HG03095 (cell line): ENCODE results near the gene ITCH.
"Not testable (repeated sequence)": the region's sequence is repeated elsewhere in the genome, so short reads cannot be mapped to it uniquely, and the experiment has no call there.

ENCODE experiments used
- ATAC-seq: cut with Tn5 transposase; IDR thresholded peaks from one replicate; pipeline ENCODE4 v1.9.1; 2021; ENCODE audit warnings: moderate library complexity; ENCODE audit not compliant: unreplicated experiment

Gene ITCH

GRCh38 chr20:34375977-34376430 is 12.9 kb downstream of the ITCH start:
- no peak for ATAC-seq

GRCh38 chr20:34377072-34377847 is 14.2 kb downstream of the ITCH start:
- ATAC-seq = peak; percentile 83

- ATAC-seq = no peak
Measured at GRCh38 chr20:34382174-34382573, 19.1 kb downstream of the ITCH start.

GRCh38 chr20:34382877-34383455 is 19.9 kb downstream of the ITCH start:
- ATAC-seq = not testable (repeated sequence)

- ATAC-seq = no peak
Measured at GRCh38 chr20:34385464-34385863, 22.4 kb downstream of the ITCH start.

GRCh38 chr20:34388000-34388399 is 24.9 kb downstream of the ITCH start:
- no peak for ATAC-seq

- no peak for ATAC-seq
Measured at GRCh38 chr20:34388678-34389077, 25.6 kb downstream of the ITCH start.

GRCh38 chr20:34389206-34389953 is 26.3 kb downstream of the ITCH start:
- ATAC-seq = no peak

GRCh38 chr20:34389954-34390555 is 27.0 kb downstream of the ITCH start:
- ATAC-seq = no peak

- ATAC-seq = no peak
Measured at GRCh38 chr20:34396408-34396807, 33.3 kb downstream of the ITCH start.

GRCh38 chr20:34397096-34397495 is 34.0 kb downstream of the ITCH start:
- ATAC-seq = no peak

GRCh38 chr20:34400776-34401175 is 37.7 kb downstream of the ITCH start:
- ATAC-seq = not testable (repeated sequence)

GRCh38 chr20:34401741-34402455 is 38.8 kb downstream of the ITCH start:
- ATAC-seq = no peak

GRCh38 chr20:34402461-34402860 is 39.4 kb downstream of the ITCH start:
- no peak for ATAC-seq

- ATAC-seq = no peak
Measured at GRCh38 chr20:34403063-34403827, 40.2 kb downstream of the ITCH start.

GRCh38 chr20:34403908-34404307 is 40.8 kb downstream of the ITCH start:
- no peak for ATAC-seq

GRCh38 chr20:34404803-34405202 is 41.7 kb downstream of the ITCH start:
- no peak for ATAC-seq

- not testable (repeated sequence) for ATAC-seq
Measured at GRCh38 chr20:34405247-34405651, 42.2 kb downstream of the ITCH start.

GRCh38 chr20:34405942-34406341 is 42.9 kb downstream of the ITCH start:
- not testable (repeated sequence) for ATAC-seq

GRCh38 chr20:34407962-34408474 is 44.9 kb downstream of the ITCH start:
- ATAC-seq = no peak
